ENCODE results near the gene SMNDC1.

DNA sequence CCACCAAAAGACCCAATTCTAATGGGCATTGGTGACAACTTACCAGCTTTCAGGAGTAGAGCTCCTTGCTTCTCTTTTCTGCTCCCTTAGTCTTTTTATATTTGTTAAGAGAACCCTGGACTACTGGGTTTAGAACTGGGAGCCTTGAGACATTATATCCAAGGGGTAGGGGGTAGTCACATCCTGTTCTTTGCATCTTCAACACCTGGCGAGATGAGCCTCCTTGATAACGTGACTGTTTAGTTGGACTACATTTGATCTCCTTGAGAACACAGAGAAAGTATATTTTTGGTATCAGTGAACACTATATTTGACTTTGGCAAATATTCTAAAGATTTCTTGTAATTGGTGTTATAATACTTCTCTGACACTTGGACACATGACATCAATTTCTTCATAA, 9.0 kb upstream of the SMNDC1 start:
- TF ChIP-seq, protein P1, sequence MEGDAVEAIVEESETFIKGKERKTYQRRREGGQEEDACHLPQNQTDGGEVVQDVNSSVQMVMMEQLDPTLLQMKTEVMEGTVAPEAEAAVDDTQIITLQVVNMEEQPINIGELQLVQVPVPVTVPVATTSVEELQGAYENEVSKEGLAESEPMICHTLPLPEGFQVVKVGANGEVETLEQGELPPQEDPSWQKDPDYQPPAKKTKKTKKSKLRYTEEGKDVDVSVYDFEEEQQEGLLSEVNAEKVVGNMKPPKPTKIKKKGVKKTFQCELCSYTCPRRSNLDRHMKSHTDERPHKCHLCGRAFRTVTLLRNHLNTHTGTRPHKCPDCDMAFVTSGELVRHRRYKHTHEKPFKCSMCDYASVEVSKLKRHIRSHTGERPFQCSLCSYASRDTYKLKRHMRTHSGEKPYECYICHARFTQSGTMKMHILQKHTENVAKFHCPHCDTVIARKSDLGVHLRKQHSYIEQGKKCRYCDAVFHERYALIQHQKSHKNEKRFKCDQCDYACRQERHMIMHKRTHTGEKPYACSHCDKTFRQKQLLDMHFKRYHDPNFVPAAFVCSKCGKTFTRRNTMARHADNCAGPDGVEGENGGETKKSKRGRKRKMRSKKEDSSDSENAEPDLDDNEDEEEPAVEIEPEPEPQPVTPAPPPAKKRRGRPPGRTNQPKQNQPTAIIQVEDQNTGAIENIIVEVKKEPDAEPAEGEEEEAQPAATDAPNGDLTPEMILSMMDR (IDR thresholded peaks at IDR 0.05), result no peak
- TF ChIP-seq POLR2A (IDR thresholded peaks at IDR 0.05), result no peak

All from right lobe of liver (tissue), 4 donors.